HepG2 (cell line): ENCODE data around the gene RPS6KL1.

Source experiments
- SP140L ChIP-seq: sonication (generic); formaldehyde crosslinking; IDR thresholded peaks from 2 replicates; pipeline ENCODE4 v1.4.0; 2020; ENCODE audit warnings: missing genetic modification reagents, borderline replicate concordance
- TF ChIP-seq, protein P1 (sequence below): sonication (generic); formaldehyde crosslinking; IDR thresholded peaks from 2 replicates; pipeline ENCODE4 v1.8.1; 2023; ENCODE audit warnings: mild to moderate bottlenecking, missing genetic modification reagents

DNA sequence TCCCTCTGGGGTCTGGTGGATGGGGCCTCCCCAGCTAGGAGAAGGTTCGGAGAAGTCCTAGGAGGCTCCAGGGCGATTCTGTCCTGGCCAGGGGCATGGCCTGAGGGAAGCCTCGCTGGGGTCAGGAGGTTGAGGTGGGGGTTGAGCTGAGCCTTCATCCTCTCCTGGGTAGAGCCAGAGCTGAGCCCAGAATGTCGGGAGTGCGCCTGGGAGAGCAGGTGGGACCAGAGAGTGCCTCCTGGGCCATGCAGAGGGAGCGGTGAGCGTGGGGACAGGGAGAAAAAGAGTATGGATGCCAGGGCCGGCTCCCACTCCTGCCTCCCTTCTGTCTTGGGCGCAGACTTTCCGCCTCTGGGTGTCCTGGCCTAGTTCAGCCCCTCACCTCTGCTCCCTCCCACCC, 13.1 kb downstream of the RPS6KL1 start:
- TF ChIP-seq, protein P1, sequence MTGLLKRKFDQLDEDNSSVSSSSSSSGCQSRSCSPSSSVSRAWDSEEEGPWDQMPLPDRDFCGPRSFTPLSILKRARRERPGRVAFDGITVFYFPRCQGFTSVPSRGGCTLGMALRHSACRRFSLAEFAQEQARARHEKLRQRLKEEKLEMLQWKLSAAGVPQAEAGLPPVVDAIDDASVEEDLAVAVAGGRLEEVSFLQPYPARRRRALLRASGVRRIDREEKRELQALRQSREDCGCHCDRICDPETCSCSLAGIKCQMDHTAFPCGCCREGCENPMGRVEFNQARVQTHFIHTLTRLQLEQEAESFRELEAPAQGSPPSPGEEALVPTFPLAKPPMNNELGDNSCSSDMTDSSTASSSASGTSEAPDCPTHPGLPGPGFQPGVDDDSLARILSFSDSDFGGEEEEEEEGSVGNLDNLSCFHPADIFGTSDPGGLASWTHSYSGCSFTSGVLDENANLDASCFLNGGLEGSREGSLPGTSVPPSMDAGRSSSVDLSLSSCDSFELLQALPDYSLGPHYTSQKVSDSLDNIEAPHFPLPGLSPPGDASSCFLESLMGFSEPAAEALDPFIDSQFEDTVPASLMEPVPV (CRISPR knock-in tag), result no peak
- no peak for TF ChIP-seq SP140L (CRISPR knock-in tag)
